Neural cell (in vitro differentiated cells): ENCODE measurements around the gene KCNK7.

ENCODE experiments used
- CTCF ChIP-seq: fragments of 450-650 bp; IDR thresholded peaks from 2 replicates; pipeline ENCODE4 v1.5.1; 2014; ENCODE audit warnings: antibody characterized with exemption, mild to moderate bottlenecking, moderate library complexity; ENCODE audit not compliant: poor library complexity, severe bottlenecking
- POLR2AphosphoS5 ChIP-seq: IDR thresholded peaks from 2 replicates; pipeline ENCODE4 v1.6.1; 2012
- RAD21 ChIP-seq: fragments of 450-650 bp; conservative IDR thresholded peaks from 2 replicates; pipeline ENCODE4 v1.6.1; 2014; ENCODE audit warnings: antibody characterized with exemption, mild to moderate bottlenecking, moderate library complexity

DNA sequence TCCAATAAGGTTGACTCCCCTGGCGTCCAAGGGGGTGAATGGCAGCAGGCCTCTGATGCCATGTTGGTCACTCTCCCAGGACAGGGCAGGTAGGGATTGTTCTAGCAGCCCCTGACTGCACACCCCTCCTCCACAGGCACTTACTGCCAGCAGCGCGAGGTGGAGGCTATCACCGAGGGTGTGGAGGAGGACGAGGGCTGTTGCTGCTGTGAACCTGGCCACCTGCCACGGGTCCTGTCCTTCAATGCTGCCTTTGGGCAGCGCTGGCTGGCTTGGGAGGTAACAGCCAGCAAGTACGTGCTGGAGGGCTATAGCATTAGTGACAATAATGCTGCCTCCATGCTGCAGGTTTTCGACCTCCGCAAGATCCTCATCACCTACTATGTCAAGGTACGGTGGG is 34.6 kb upstream of the KCNK7 start:
- TF ChIP-seq CTCF (no peak), POLR2AphosphoS5 (no peak), RAD21 (no peak)
